ENCODE results near the gene UNC80.

UNC80 gene

DNA sequence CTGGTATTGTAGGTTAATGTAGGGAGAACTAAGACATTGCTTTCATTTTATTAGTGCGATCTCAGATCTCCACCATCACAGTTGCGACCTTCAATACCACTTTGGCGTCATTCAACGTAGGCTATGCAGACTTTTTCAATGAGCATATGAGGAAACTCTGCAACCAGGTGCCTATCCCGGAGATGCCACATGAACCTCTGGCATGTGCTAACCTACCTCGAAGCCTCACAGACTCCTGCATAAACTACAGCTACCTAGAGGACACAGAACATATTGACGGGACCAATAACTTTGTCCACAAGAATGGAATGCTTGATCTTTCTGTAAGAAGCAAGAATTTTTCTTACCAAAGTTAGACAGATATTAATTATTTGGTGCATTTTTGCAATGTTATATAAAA lies 47.3 kb downstream of the UNC80 start:
- DNase-seq = no peak

- no peak for DNase-seq
These were observed 50.2 kb downstream of the UNC80 start for GRCh38 chr2:209821806-209822205.

DNA sequence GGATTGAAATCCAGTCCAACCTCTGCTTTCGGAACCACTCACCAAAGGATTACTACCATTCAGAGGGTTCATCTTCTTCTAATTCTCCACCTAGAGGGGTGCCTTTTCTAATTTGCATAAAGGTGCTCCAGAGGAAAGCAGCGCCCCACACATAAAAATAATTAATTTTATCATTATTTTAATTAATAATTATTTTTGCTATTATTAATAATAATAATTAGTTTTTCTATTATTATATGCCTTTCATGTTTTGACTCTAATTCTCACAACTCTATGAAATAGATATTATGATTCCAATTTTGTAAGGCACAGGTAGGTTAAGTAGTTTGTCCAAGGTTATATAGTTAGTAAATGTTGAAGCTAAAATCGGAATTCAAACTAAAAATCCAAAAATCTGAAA lies 51.9 kb downstream of the UNC80 start:
- DNase-seq = no peak

- DNase-seq = no peak
These were observed 52.8 kb downstream of the UNC80 start for GRCh38 chr2:209824391-209824790.

- no peak for DNase-seq
These were observed 59.3 kb downstream of the UNC80 start for GRCh38 chr2:209830722-209831465.

DNA sequence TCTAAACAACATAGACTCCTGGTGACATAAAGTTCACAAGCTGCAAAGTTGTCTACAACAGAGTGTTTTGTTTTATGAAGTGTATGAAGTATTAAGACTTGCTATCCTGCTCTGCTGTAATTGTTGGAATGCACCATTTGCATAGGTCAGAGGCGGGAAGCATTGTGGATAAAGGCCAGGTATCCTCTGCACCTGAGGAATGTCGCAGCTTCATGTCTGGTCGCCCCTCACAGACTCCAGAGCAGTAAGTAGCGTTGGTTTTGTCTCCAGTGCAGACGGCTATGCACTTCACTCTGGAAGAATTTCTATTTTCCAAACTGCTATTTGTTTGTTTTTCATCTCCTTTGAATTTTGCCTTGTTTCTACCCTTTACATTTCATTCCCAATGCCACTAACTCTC lies 63.1 kb downstream of the UNC80 start:
- no peak for DNase-seq

DNA sequence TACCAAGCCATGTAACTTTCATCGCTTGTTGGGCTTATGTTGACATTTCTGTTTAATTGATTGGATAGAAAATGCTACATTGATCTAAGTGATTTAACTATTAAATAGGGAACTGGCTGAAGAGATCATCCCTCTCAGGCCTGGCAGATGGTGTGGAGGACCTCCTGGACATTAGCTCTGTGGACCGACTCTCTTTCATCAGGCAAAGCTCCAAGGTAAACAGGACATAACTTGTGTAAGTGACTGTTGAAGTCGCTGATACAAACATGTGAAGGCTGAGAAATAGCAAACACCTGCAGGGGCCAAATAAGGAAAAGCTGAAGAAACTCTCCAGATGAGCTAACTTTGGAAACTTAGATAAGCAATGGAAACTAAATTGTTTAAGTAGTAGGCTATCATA lies 68.8 kb downstream of the UNC80 start:
- DNase-seq = no peak

GRCh38 chr2:209845666-209846065 lies 74.0 kb downstream of the UNC80 start:
- DNase-seq = no peak

GRCh38 chr2:209864716-209865295 lies 93.2 kb downstream of the UNC80 start:
- no peak for DNase-seq

GRCh38 chr2:209868271-209868994 lies 96.8 kb downstream of the UNC80 start:
- DNase-seq = no peak

GRCh38 chr2:209870067-209870466 lies 98.4 kb downstream of the UNC80 start:
- DNase-seq = no peak

DNA sequence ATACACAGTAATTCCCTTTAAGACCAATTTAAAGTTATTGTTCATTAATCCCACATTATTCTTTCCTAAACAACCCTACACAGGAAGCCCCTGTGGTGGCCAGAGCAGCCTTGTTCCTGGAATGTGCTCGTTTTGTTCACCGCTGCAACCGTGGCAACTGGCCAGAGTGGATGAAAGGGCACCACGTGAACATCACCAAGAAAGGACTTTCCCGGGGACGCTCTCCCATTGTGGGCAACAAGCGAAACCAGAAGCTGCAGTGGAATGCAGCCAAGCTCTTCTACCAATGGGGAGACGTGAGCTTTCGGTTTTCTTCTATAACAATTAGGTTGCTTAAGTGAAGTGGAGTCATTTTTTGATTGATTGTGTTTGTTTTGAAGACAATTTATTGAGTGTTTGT lies 101.0 kb downstream of the UNC80 start:
- no peak for DNase-seq

DNA sequence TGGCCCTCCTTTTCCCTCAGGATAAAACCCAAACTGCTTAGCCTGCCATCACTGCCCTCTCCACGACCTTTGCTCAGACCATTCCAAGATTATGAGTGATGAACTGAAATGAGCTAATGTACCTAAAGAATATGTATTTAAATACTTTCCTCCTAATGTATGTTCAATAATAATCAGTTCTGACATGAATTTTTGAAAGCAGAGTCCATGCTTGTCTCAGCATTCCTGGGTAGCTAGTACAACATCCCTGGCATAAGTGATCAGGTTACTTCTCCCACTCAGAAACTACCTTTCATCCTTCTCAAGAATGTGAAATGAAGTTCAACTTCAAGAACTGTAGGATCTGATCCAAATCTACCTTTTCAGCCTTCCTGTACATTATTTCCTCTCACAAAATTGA lies 103.6 kb downstream of the UNC80 start:
- DNase-seq = no peak

GRCh38 chr2:209876211-209876610 lies 104.6 kb downstream of the UNC80 start:
- no peak for DNase-seq

- DNase-seq = no peak
These were observed 107.1 kb downstream of the UNC80 start for GRCh38 chr2:209878701-209879100.

GRCh38 chr2:209900638-209901037 lies 129.0 kb downstream of the UNC80 start:
- DNase-seq = no peak

- no peak for DNase-seq
These were observed 129.5 kb downstream of the UNC80 start for GRCh38 chr2:209901172-209901571.

GRCh38 chr2:209905691-209906090 lies 134.1 kb downstream of the UNC80 start:
- DNase-seq = no peak

- no peak for DNase-seq
These were observed 136.1 kb downstream of the UNC80 start for GRCh38 chr2:209907746-209908145.

GRCh38 chr2:209908511-209908910 lies 136.9 kb downstream of the UNC80 start:
- DNase-seq = no peak

GRCh38 chr2:209911486-209911885 lies 139.9 kb downstream of the UNC80 start:
- no peak for DNase-seq

GRCh38 chr2:209913786-209914345 lies 142.2 kb downstream of the UNC80 start:
- no peak for DNase-seq

DNA sequence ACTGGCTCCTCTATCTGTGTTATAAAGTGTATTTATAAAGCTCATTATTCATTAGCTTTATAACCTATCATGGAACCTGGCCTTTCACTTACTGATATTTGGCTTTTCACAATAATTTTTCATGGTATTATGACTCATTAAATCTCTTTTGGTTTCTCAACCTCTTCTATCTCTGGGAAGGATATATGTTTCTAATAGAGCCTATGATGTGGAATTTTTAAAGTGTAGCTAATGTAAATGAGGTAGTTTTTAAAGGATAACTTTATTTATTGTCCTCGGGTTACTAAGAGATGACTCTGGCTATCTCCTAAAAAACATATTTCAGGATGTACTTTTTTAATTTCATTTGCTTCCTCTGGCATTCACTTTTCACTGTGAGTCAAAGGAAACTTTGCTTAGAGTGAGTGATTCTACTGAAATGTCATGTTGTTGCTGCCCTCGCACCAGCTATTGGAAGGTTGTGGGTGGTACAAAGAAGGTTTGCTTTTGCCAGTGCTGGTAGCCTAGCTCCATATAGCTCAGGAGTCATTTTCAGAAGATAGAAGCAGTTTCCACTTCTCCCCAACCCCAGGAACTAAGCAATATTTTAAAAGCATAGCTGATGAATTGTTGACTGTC lies 145.6 kb downstream of the UNC80 start:
- DNase-seq = no peak

All from activated T-cell treated with anti-CD3 and anti-CD28 coated beads for 4 hours (primary cell).